Activated naive CD8-positive, alpha-beta T cell treated with anti-CD3 and anti-CD28 coated beads for 36 hours (primary cell): Measurements from ENCODE around the gene ADAMTSL1. TPM values are rescaled to one million over a fixed set of nuclear protein-coding genes. Genes with fewer than 3 reads are reported as not detected.

ENCODE experiments used
- DNase-seq: peaks from one replicate; pipeline ENCODE4 v3.0.0; 2021
- H3K27ac Mint-ChIP-seq: one replicate; pipeline ENCODE4 v1.8.0; 2022; ENCODE audit warnings: mild to moderate bottlenecking, moderate library complexity, mixed read lengths
- H3K27me3 Mint-ChIP-seq: one replicate; pipeline ENCODE4 v1.8.0; 2022; ENCODE audit warnings: mild to moderate bottlenecking, mixed read lengths
- H3K36me3 Mint-ChIP-seq: one replicate; pipeline ENCODE4 v1.8.0; 2021; ENCODE audit warnings: mild to moderate bottlenecking, mixed read lengths
- H3K4me1 Mint-ChIP-seq: one replicate; pipeline ENCODE4 v1.8.0; 2021; ENCODE audit warnings: mixed read lengths
- H3K4me3 Mint-ChIP-seq: one replicate; pipeline ENCODE4 v1.8.0; 2022; ENCODE audit warnings: mild to moderate bottlenecking, moderate library complexity, mixed read lengths
- H3K9me3 Mint-ChIP-seq: one replicate; pipeline ENCODE4 v1.8.0; 2022; ENCODE audit warnings: mixed read lengths
- total RNA-seq, 2 experiments: library from RNA; stranded (reverse); gene quantifications; one replicate each; pipeline ENCODE4 v1.2.3, GENCODE V29; 2021

ADAMTSL1 gene
- total RNA-seq, 2 experiments from 2014 or later: not detected

DNA sequence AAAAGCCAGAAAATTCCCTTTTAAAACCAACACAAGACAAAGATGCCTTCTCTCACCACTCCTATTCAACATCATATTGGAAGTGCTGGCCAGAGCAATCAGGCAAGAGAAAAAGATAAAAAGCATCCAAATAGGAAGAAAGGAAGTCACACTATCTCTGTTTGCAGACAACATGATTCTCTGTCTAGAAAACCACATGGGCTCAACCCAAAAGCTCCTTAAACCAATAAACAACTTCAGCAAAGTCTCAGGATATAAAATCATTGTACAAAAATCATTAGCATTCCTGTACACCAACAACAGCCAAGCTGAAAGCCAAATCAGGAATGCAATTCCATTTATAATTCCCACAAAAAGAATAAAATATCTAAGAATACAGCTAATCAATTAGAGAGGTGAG lies 112.0 kb downstream of the ADAMTSL1 start:
- Mint-ChIP-seq H3K36me3 (no peaks in the 10 kb centered on the region), H3K4me1 (no peaks in the 10 kb centered on the region), H3K27ac (no peak overlapping the region), H3K4me3 (no peak overlapping the region), H3K9me3 (peaks cover 5% of the 10 kb centered on the region), H3K27me3 (no peaks in the 10 kb centered on the region)
- no peak for DNase-seq

DNA sequence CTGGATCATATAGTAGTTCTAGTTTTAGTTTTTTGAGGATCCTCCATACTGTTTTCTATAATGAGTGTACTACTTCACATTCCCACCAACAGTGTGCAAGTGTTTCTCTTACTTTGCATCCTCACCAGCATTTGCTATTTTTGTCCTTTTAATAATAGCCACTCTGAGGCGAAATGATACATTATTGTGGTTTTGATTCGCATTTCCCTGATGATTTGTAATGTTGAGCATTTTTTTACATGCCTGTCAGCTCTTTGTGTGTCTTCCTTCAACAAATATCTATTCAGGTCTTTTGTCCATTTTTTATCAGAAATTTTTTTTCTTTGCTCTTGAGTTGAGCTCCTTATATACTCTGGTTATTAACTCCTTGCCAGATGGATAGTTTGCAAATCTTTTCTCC lies 114.0 kb downstream of the ADAMTSL1 start:
- H3K27ac Mint-ChIP-seq: no peak overlapping the region
- DNase-seq: no peak
- H3K36me3 Mint-ChIP-seq: no peaks in the 10 kb centered on the region
- no peak overlapping the region for H3K4me3 Mint-ChIP-seq
- H3K9me3 Mint-ChIP-seq: peaks cover 11% of the 10 kb centered on the region
- no peaks in the 10 kb centered on the region for H3K4me1 Mint-ChIP-seq
- H3K27me3 Mint-ChIP-seq: no peaks in the 10 kb centered on the region

DNA sequence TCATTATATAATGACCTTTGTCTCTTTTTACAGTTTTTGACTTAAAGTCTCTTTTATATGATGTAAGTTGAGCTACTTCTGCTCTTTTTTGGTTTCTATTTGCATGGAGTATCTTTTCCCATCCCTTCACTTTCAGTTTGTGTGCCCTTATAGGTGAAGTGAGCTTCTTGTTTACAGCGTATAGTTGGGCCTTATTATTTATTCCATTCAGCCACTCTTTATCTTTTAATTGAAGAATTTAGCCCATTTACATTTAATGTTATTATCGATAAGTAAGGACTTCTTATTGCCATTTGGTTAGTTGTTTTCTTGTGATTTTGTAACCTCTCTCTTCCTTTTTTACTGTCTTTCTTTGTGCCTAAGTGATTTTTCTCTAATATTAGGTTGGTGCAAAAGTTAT lies 117.3 kb downstream of the ADAMTSL1 start:
- no peaks in the 10 kb centered on the region for H3K4me1 Mint-ChIP-seq
- H3K9me3 Mint-ChIP-seq: peaks cover 23% of the 10 kb centered on the region
- H3K27ac Mint-ChIP-seq: no peak overlapping the region
- no peaks in the 10 kb centered on the region for H3K27me3 Mint-ChIP-seq
- H3K4me3 Mint-ChIP-seq: no peak overlapping the region
- H3K36me3 Mint-ChIP-seq: no peaks in the 10 kb centered on the region
- no peak for DNase-seq

DNA sequence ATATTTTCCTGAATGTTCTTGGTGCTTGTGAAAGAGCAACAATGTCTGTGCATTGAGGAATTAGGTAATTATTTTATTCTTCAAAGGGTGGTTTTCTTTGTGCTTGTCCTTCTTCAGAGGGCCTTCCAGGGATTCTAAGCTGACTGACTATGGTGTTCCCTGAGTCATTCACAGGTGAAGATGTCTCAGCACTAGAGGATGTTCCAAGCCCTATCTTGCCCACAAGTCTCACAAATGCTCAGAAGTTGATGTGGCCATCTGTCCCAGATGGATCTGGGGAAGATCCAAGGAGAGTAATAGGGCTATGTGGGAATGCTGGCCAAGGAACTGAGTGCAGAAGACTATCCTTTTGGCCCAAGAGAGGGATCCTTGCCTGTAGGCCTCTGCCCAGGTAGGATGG lies 120.9 kb downstream of the ADAMTSL1 start:
- H3K27ac Mint-ChIP-seq: no peak overlapping the region
- no peaks in the 10 kb centered on the region for H3K27me3 Mint-ChIP-seq
- H3K36me3 Mint-ChIP-seq: no peaks in the 10 kb centered on the region
- H3K4me3 Mint-ChIP-seq: no peak overlapping the region
- no peaks in the 10 kb centered on the region for H3K4me1 Mint-ChIP-seq
- peaks cover 20% of the 10 kb centered on the region for H3K9me3 Mint-ChIP-seq
- no peak for DNase-seq

DNA sequence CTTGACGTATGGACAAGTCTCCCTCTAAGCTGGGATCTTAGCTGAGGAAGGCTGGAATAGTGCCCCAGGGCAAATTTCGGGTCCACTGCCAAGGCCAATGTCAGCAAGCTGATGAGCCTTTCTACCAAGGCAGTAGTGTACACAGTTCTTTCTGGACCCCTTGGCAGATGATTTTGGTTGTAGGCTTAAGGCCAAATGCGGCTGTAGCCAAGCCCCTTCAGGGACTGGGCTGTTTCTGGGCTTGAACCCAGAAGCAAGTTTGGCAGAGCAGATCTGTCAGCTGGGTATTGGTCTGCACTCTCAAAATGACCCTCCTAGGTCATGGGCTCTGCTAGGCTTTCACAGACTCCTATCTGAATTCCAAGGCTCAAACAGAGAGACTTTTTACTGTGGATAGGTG lies 121.6 kb downstream of the ADAMTSL1 start:
- Mint-ChIP-seq H3K36me3 (no peaks in the 10 kb centered on the region), H3K27me3 (no peaks in the 10 kb centered on the region), H3K27ac (no peak overlapping the region), H3K9me3 (peaks cover 19% of the 10 kb centered on the region), H3K4me3 (no peak overlapping the region), H3K4me1 (no peaks in the 10 kb centered on the region)
- DNase-seq: no peak

DNA sequence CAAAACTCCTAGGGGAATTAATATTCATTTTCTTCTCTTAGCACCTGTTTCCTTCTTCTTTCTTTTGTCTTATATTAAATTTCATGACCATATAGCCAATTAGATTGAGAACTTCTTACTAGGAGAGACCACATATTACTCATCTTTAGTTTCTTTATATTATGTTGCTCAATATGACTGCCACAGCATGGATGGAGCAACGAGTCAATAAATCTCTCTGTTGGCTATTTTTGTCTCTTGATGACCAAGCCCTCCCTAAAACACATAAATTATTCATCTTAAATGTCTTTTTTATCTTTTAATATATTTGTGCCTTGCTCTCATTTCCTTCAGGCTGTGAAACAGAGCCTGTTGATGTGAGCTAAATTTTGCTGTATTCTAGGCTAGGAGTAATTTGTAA lies 123.0 kb downstream of the ADAMTSL1 start:
- H3K4me1 Mint-ChIP-seq: no peaks in the 10 kb centered on the region
- peaks cover 13% of the 10 kb centered on the region for H3K9me3 Mint-ChIP-seq
- H3K4me3 Mint-ChIP-seq: no peak overlapping the region
- no peaks in the 10 kb centered on the region for H3K36me3 Mint-ChIP-seq
- no peaks in the 10 kb centered on the region for H3K27me3 Mint-ChIP-seq
- no peak overlapping the region for H3K27ac Mint-ChIP-seq
- no peak for DNase-seq

DNA sequence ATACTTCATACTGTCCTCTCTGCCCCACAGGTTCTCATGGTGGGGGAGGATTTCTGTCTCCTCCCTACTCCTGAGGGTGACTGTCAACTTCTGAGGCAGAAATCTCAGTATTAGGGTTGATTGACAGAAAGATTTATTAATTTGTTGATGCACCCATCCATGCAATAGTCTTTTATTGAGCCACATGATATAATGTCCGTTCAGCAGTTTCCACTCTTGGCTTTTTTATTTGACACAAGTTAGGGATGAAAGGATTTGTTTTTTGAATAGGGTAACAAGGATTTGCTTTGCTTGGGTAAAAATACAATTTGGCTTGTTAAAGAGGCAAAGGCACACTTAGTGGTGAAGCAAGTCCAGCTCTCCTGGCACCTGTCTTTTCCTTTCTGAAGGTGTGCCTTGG lies 125.0 kb downstream of the ADAMTSL1 start:
- H3K4me3 Mint-ChIP-seq: no peak overlapping the region
- peaks cover 7% of the 10 kb centered on the region for H3K9me3 Mint-ChIP-seq
- no peaks in the 10 kb centered on the region for H3K36me3 Mint-ChIP-seq
- H3K27ac Mint-ChIP-seq: no peak overlapping the region
- DNase-seq: no peak
- no peaks in the 10 kb centered on the region for H3K27me3 Mint-ChIP-seq
- no peaks in the 10 kb centered on the region for H3K4me1 Mint-ChIP-seq

DNA sequence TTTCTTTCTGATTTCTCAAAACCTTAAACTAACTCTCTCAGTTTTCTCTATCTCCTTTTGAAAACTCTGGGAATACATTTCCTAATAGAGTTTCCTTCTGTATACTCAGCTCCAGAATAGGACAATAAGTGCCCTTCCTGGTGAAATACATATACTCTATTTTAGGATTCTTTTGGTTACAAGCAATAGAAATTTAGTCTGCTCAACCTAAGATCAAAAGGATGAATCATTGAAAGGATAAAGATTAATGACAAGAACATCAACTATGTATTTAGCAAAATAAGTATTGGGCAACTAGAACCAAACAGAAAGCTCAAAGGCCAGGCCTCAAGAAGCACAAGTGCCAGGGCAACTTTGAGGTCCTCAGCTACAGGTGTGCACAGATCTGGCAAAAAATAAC lies 127.1 kb downstream of the ADAMTSL1 start:
- Mint-ChIP-seq H3K36me3 (no peaks in the 10 kb centered on the region), H3K27me3 (no peaks in the 10 kb centered on the region), H3K4me1 (no peaks in the 10 kb centered on the region), H3K4me3 (no peak overlapping the region), H3K27ac (no peak overlapping the region), H3K9me3 (no peaks in the 10 kb centered on the region)
- no peak for DNase-seq

DNA sequence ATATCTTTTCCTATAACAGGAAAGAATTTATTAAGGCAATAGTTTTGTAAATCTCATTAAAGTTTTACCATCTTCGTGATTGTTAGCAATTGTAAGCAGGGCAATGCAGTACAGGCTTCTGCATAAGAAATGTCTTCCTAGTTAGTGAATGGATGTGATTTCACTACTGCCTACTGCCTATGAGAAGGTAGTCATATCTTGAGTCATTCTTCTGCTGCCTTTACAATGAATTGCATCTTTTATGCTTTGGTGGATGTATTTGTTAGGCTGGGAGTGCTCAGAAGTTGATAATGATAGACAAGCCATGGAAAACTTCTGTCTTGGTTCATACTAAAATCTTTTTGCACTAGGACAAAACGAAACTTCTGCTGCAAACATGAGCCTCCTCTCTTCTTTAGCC lies 128.0 kb downstream of the ADAMTSL1 start:
- H3K27me3 Mint-ChIP-seq: no peaks in the 10 kb centered on the region
- no peak for DNase-seq
- no peak overlapping the region for H3K27ac Mint-ChIP-seq
- no peaks in the 10 kb centered on the region for H3K4me1 Mint-ChIP-seq
- H3K9me3 Mint-ChIP-seq: no peaks in the 10 kb centered on the region
- no peaks in the 10 kb centered on the region for H3K36me3 Mint-ChIP-seq
- no peak overlapping the region for H3K4me3 Mint-ChIP-seq

DNA sequence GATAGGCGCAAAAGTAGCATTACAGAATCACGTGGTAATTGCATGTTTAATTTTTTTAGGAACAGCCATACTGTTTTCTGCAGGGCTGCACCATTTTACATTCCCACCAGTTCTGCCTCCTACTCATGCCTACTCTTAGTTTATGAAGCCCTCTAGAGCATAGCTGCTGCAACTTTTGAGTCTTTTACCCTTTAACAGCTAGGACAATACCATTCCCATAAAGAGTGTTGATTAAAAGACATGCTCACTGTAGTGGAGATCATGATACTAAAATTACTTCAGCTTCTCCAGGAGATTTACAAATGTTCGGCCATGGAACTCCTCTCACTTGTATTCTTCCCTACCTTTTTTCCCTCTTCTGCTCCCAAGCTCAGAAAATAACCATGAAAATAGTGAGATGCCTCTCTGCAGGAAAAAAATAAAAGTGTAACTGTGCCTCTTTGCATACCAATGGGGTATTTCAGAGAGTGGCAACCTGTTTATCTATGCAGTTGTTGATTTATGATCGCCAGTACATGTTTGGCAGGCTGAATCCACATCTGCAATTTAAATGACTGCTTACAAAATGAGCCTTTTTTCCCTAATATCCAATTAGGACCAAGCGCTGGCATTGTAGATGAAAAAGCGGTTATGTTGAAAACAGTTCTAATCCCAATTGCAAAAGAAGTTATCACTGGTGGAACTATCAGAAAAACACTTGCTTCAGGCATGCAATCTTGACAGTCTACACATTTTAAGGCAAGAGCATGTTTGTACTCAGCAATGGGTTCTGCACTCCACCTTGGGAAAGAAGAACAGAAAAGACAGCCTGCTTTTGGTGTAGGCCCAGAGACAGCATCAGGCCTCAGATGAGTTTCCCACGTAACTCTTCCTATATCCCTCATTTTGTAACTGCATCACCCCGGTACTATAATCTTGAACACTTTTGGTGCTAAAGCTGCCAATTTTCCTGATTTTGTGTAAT lies 131.1 kb downstream of the ADAMTSL1 start:
- no peaks in the 10 kb centered on the region for H3K4me1 Mint-ChIP-seq
- H3K9me3 Mint-ChIP-seq: no peaks in the 10 kb centered on the region
- H3K27me3 Mint-ChIP-seq: peaks cover 5% of the 10 kb centered on the region
- no peak for DNase-seq
- no peak overlapping the region for H3K27ac Mint-ChIP-seq
- no peaks in the 10 kb centered on the region for H3K36me3 Mint-ChIP-seq
- H3K4me3 Mint-ChIP-seq: no peak overlapping the region

DNA sequence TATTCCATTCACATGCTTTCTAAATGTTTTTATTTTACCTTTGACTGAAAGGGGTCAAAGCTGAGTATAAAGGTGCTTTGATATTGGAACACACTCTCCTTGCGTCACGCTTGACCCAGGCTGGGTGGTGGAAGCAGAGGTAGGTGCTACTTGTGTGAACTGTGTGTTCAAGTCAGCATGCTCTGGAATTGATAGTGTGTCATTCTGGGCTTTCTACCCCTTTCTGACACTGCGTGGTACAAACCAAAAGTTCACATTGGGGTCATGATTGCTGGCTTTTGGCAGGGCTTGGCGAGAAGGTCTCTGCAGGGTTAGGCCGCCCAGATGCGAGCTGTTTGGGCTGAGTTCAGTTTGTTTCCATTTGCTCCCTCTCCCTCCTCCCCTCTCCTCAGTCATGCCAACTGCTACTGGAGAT lies 131.8 kb downstream of the ADAMTSL1 start:
- H3K4me1 Mint-ChIP-seq: no peaks in the 10 kb centered on the region
- no peaks in the 10 kb centered on the region for H3K9me3 Mint-ChIP-seq
- DNase-seq: no peak
- peaks cover 6% of the 10 kb centered on the region for H3K27me3 Mint-ChIP-seq
- no peaks in the 10 kb centered on the region for H3K36me3 Mint-ChIP-seq
- H3K27ac Mint-ChIP-seq: no peak overlapping the region
- H3K4me3 Mint-ChIP-seq: no peak overlapping the region

DNA sequence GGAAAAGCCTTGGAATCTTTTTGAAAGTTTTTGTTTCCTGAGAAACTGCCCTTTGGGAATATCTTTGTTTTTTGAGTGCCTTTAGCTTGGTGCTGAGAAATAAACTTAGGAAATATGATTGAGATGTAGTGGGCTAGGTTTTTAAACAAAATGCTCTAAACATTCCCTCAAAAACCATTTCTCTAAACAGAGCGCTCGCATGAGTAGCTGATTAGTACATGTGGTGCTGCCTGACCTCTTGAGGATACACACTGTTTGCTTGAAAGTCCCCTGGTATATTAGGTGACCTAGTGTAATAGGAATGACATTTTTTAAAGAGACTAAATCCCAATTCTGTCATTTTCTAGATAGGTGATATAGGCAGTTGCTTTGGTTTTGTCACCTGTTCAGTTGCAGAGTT lies 132.3 kb downstream of the ADAMTSL1 start:
- no peak overlapping the region for H3K27ac Mint-ChIP-seq
- no peaks in the 10 kb centered on the region for H3K4me1 Mint-ChIP-seq
- peaks cover 6% of the 10 kb centered on the region for H3K27me3 Mint-ChIP-seq
- no peaks in the 10 kb centered on the region for H3K9me3 Mint-ChIP-seq
- no peak for DNase-seq
- no peaks in the 10 kb centered on the region for H3K36me3 Mint-ChIP-seq
- H3K4me3 Mint-ChIP-seq: no peak overlapping the region

DNA sequence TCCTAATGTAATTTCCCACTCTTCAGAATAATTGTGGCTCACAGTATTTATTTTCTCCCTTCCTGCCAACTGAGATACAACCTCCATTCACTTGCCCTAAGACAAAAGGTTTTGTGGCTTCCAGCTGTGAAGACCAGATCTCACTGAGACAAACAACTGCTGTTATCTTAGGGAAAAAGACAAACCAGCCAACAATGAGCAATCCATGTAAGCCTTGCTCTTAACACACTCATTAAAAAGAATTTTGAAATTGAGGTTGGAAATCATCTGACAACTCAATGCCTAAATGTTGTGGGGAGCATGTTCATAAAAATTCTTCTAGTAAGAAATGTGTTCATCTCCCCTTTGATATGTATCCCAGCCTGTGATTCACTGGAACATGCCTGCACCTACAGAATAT lies 132.9 kb downstream of the ADAMTSL1 start:
- peaks cover 6% of the 10 kb centered on the region for H3K27me3 Mint-ChIP-seq
- H3K9me3 Mint-ChIP-seq: no peaks in the 10 kb centered on the region
- no peak overlapping the region for H3K27ac Mint-ChIP-seq
- no peak overlapping the region for H3K4me3 Mint-ChIP-seq
- no peak for DNase-seq
- no peaks in the 10 kb centered on the region for H3K36me3 Mint-ChIP-seq
- H3K4me1 Mint-ChIP-seq: no peaks in the 10 kb centered on the region

DNA sequence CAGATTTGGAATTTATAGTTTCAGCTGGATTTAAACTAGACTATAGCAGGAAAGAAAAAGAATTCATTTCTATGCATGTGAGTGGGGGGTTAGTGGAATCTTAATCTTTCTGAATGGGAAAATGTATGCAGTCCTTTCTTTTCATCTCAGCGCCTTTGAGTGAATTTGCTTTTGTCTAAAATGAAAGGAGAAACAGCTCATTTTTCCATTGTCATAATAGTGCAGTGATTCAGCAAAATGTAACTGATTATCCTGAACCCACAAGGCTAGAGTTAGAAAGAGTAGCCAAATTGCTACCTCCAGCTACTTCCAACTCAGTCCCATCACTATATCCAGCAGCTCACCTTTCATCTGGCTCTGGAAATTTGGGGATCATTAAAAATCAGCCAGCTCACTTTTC lies 134.4 kb downstream of the ADAMTSL1 start:
- H3K4me1 Mint-ChIP-seq: no peaks in the 10 kb centered on the region
- no peaks in the 10 kb centered on the region for H3K9me3 Mint-ChIP-seq
- DNase-seq: no peak
- peaks cover 6% of the 10 kb centered on the region for H3K27me3 Mint-ChIP-seq
- H3K36me3 Mint-ChIP-seq: no peaks in the 10 kb centered on the region
- H3K4me3 Mint-ChIP-seq: no peak overlapping the region
- H3K27ac Mint-ChIP-seq: no peak overlapping the region

DNA sequence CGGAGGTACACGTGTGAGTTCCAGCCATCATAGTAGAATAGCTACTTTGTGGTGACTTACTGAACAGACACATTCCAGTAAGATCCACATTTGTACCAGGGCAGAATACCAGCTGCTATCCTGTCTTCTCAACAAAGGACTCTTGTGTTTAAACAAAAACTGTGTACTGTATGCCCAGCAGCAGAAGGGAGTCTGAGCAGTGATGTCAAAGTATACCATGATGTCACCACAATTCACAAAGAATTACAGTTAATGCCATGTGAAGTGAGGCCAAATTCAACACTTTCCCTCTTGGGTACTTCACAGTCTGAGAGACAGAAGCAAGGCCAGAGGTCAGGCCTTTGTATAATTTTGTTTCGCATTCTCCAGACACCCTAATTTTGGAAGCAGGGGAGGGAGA lies 137.0 kb downstream of the ADAMTSL1 start:
- DNase-seq: no peak
- H3K4me1 Mint-ChIP-seq: no peaks in the 10 kb centered on the region
- H3K9me3 Mint-ChIP-seq: no peaks in the 10 kb centered on the region
- no peak overlapping the region for H3K4me3 Mint-ChIP-seq
- H3K27me3 Mint-ChIP-seq: peaks cover 9% of the 10 kb centered on the region
- H3K27ac Mint-ChIP-seq: no peak overlapping the region
- H3K36me3 Mint-ChIP-seq: no peaks in the 10 kb centered on the region

DNA sequence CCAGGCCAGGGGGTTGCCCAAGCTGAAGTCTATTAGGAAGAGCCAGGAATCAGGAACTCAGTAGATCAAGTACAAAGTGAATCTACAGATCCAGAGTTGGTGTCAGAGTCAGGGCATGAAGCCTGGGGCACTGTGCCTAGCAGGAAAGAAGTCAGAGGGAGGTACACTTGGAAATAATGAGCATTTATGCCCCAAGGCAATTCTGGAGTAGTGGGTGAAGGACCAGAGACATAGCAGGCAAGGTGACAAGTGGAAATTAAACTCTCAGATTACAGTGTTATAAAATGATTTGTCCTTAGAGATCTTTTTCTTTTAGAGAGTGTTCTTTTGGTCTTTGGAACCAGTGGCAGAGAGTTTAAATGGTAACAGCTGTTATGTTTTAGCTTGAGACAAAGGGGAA lies 138.0 kb downstream of the ADAMTSL1 start:
- Mint-ChIP-seq H3K36me3 (no peaks in the 10 kb centered on the region), H3K27ac (no peak overlapping the region), H3K4me3 (no peak overlapping the region), H3K4me1 (no peaks in the 10 kb centered on the region), H3K9me3 (no peaks in the 10 kb centered on the region), H3K27me3 (peaks cover 9% of the 10 kb centered on the region)
- DNase-seq: no peak
